Subcutaneous abdominal adipose tissue (tissue), 5 donors: ENCODE data around the gene MRPS11.
"Not testable (repeated sequence)": the region's sequence is repeated elsewhere in the genome, so short reads cannot be mapped to it uniquely, and the experiment has no call there.

Experiments used
- H3K27ac ChIP-seq: one replicate; pipeline ENCODE4 v1.7.0; 2013; ENCODE audit warnings: low read depth, mild to moderate bottlenecking, inconsistent platforms, low read length, moderate library complexity
- H3K27me3 ChIP-seq, 5 donors: one replicate each; pipeline ENCODE4 v1.7.0; 2013; ENCODE audit warnings: low read length in 5 of 5, inconsistent platforms in 1 of 5; ENCODE audit not compliant: control insufficient read depth in 5 of 5, insufficient read depth in 4 of 5
- H3K36me3 ChIP-seq, 5 donors: one replicate each; pipeline ENCODE4 v1.7.0; 2013; ENCODE audit warnings: low read length in 5 of 5; ENCODE audit not compliant: control insufficient read depth in 5 of 5, insufficient read depth in 5 of 5
- H3K4me1 ChIP-seq, 5 donors: one replicate each; pipeline ENCODE4 v1.7.0; 2013; ENCODE audit warnings: low read length in 5 of 5, mild to moderate bottlenecking in 3 of 5, moderate library complexity in 1 of 5; ENCODE audit not compliant: control insufficient read depth in 5 of 5, insufficient read depth in 5 of 5
- H3K4me3 ChIP-seq, 5 donors: one replicate each; pipeline ENCODE4 v1.7.0; 2013; ENCODE audit warnings: low read length in 5 of 5, low read depth in 1 of 5
- H3K9ac ChIP-seq, 5 donors: one replicate each; pipeline ENCODE4 v1.7.0; 2013; ENCODE audit warnings: low read length in 5 of 5, mild to moderate bottlenecking in 4 of 5, moderate library complexity in 3 of 5
- H3K9me3 ChIP-seq, 5 donors: one replicate each; pipeline ENCODE4 v1.7.0; 2013; ENCODE audit warnings: low read length in 5 of 5; ENCODE audit not compliant: control insufficient read depth in 5 of 5
- donor health status: healthy.
- donor health status: healthy.
- donor health status: healthy.
- donor health status: healthy.
- donor health status: healthy.

MRPS11 gene

DNA sequence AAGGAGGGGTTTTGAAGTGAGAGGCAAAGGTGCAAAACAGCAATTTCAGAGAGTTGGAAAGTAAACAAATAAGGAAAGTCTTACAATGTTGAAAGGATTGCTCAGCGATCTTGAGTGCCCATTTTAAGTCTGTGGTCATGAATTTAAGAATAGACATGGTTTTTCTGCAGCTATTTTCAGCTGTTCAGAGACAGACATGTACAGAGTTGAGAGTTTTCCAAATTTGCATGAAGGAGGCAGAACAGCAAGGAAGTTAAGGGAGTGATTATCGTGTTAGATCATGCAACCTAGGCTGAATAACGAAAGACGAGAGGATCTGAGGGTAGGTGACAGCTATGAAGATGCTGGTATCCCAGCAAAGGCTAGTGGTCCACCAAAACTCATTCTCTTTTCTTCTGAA lies 41.8 kb downstream of the MRPS11 start:
- Histone ChIP-seq H3K4me3 (no peak overlapping the region), H3K36me3 (peaks cover 26 to 74% (median 50%) of the 10 kb centered on the region in 5 donors), H3K27ac (no peak overlapping the region), H3K4me1 (no peaks in the 10 kb centered on the region), H3K27me3 (no peaks in the 10 kb centered on the region), H3K9ac (no peak overlapping the region), H3K9me3 (no peaks in the 10 kb centered on the region)

DNA sequence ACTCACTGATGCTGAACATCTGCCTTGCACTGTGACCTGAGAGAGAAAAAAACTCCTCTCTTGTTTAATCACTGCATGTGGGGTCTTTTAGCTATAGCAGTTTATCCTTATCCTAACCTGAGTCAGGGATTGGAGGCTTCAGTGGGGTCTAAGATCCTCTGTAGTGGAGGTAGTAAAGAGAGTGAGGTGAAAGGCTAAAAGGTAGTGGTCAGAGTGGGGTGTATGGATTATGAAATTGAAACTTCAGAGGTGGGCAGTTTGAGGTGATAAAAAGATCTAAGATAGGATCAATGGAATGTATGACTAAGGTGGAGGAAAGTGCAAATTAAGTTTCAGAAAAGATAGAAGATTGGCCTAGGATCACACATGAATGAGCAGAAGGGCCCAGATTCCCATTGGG lies 42.5 kb downstream of the MRPS11 start:
- no peak overlapping the region for H3K9ac ChIP-seq
- H3K27ac ChIP-seq = no peak overlapping the region
- H3K9me3 ChIP-seq = no peaks in the 10 kb centered on the region
- no peak overlapping the region for H3K4me3 ChIP-seq
- no peaks in the 10 kb centered on the region for H3K4me1 ChIP-seq
- no peaks in the 10 kb centered on the region for H3K27me3 ChIP-seq
- H3K36me3 ChIP-seq = peaks cover 24 to 72% (median 50%) of the 10 kb centered on the region in 5 donors

DNA sequence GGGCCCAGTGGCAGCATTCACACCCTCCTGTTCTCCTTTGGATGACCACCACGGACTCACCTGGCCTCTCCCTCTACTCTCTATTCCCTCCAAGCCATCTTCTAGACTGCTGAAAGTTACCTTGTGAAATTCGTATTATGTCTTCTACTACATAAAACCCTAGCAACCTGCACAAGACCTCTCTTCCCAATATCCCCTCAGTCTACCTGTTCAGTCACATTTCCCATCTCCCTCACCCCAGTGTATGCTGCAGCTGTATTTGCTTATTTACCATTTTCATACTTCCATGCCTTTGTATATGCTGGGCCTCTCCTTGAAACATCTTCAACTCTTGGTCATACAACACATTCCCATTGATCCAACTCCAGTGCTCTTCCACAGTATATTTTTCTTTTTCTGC lies 43.7 kb downstream of the MRPS11 start:
- no peak overlapping the region for H3K4me3 ChIP-seq
- no peak overlapping the region for H3K27ac ChIP-seq
- H3K9ac ChIP-seq = no peak overlapping the region
- no peaks in the 10 kb centered on the region for H3K9me3 ChIP-seq
- peaks cover 25 to 70% (median 47%) of the 10 kb centered on the region in 5 donors for H3K36me3 ChIP-seq
- H3K4me1 ChIP-seq = no peaks in the 10 kb centered on the region
- no peaks in the 10 kb centered on the region for H3K27me3 ChIP-seq

DNA sequence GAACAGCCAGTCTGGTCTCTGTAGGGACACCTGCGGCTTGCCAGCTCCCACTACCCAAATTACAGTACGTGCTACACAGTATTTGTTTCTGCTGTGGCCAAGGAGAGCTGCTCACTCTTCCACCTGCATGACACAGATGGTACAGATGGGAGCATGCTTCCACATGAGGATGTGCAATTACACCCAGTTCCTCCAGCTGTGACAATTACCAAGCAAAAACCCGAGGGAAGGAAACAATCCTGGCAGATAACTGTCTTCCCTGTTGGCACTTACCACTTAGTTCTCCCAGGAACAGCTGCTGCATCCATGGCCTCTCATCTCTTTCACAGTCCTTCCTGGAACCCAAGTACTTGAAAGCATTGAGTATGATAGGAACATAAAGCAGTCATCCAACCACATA lies 44.6 kb downstream of the MRPS11 start:
- no peaks in the 10 kb centered on the region for H3K4me1 ChIP-seq
- H3K4me3 ChIP-seq = no peak overlapping the region
- H3K27ac ChIP-seq = no peak overlapping the region
- no peaks in the 10 kb centered on the region for H3K27me3 ChIP-seq
- H3K9me3 ChIP-seq = no peaks in the 10 kb centered on the region
- peaks cover 26 to 70% (median 50%) of the 10 kb centered on the region in 5 donors for H3K36me3 ChIP-seq
- no peak overlapping the region for H3K9ac ChIP-seq

DNA sequence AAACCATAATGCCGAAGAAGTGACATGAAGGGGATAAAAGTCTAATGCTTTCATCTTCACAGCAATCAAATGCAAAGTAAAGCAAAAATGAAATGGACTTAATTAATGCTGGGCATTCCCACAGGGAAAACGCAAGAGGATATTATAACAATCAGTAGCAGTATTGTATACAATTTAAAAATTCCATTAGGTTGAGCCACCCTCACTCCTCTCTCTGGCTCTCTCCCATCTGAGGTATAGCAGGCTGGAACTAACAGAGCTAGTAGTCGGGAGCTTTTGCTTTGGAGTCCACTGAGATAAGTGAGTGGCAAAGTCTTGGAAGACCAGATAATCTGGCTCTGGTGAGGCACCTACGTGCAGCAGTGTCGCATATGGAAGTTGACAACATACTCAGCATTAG lies 45.1 kb downstream of the MRPS11 start:
- H3K9me3 ChIP-seq = no peaks in the 10 kb centered on the region
- no peak overlapping the region for H3K4me3 ChIP-seq
- no peaks in the 10 kb centered on the region for H3K27me3 ChIP-seq
- H3K27ac ChIP-seq = no peak overlapping the region
- no peak overlapping the region for H3K9ac ChIP-seq
- peaks cover 26 to 65% (median 47%) of the 10 kb centered on the region in 5 donors for H3K36me3 ChIP-seq
- no peaks in the 10 kb centered on the region for H3K4me1 ChIP-seq

DNA sequence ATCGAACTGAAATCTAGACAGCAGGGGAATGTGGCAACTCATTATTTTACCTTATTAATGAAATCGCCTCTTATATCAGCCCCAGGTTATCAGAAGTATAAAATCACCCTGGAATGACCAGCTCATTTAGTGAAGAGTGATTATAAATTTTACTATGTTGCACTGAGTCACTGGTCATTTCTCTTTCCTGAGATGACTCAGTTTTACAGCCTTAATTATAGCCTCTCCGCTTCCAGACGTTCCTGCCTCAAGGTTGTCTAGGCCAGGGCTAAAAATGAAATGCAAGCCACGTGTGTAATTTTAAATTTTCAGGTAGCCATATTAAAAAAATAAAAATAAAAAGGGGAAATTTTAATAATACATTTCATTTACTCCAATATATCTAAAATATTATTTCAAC lies 45.7 kb downstream of the MRPS11 start:
- Histone ChIP-seq H3K4me3 (no peak overlapping the region), H3K9me3 (no peaks in the 10 kb centered on the region), H3K9ac (no peak overlapping the region), H3K4me1 (no peaks in the 10 kb centered on the region), H3K27ac (no peak overlapping the region), H3K36me3 (peaks cover 26 to 61% (median 45%) of the 10 kb centered on the region in 5 donors), H3K27me3 (no peaks in the 10 kb centered on the region)

DNA sequence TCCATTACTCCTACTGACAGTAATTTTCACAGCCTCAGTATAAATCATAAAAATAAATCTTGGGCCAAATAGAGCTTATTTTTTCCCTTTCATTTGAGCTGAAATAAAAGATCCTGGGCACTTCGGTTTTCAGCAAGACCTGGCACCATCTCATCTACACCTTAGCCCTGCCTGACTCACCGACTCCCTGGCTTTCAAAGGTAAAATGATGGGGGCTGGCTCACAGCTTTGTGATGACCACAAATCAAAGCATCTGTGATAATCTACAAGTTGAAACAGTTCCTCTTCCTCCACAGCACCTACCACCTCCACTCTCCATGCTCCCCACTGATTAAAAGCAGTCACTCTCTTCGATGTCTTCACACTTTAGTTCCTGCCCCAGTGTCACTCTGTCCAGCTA lies 51.4 kb downstream of the MRPS11 start:
- H3K36me3 ChIP-seq = peaks cover 3 to 17% (median 12%) of the 10 kb centered on the region in 5 donors
- no peak overlapping the region for H3K27ac ChIP-seq
- no peak overlapping the region for H3K9ac ChIP-seq
- H3K27me3 ChIP-seq = no peaks in the 10 kb centered on the region
- H3K4me3 ChIP-seq = no peak overlapping the region
- H3K9me3 ChIP-seq = no peaks in the 10 kb centered on the region
- H3K4me1 ChIP-seq = no peaks in the 10 kb centered on the region

DNA sequence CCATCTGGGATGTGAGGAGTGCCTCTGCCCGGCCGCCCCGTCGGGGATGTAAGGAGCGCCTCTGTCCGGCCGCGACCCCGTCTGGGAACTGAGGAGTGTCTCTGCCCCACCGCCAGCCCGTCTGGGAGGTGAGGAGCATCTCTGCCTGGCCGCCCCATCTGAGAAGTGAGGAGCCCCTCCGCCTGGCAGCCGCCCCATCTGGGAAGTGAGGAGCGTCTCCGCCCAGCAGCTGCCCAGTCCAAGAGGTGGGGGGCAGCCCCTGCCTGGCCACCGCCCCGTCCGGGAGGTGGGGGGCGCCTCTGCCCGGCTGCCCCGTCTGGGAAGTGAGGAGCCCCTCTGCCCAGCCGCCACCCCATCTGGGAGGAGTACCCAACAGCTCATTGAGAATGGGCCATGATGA lies 56.6 kb downstream of the MRPS11 start:
- H3K9me3 ChIP-seq, H3K9ac ChIP-seq, H3K27me3 ChIP-seq, H3K4me1 ChIP-seq, H3K27ac ChIP-seq, H3K4me3 ChIP-seq: not testable (repeated sequence)
- H3K36me3 ChIP-seq = peaks cover 18 to 39% (median 24%) of the 10 kb centered on the region in 5 donors

DNA sequence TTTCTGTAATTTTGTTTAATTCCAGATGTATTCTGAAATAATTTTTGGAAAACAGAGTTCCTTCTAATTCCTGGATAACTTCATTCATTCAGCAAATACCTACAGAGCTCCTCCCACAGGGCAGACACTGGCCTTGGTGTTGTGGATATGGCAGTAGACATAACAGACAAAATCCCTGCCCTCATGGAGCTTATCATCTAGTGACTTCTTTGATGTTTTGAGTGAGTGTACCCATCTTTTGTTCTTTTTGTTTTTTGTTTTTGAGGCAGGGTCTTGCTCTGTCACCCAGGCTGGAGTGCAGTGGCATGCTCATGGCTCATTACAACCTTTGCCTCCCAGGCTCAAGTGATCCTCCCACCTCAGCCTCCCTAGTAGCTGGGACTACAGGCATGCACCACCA lies 57.9 kb downstream of the MRPS11 start:
- Histone ChIP-seq H3K4me1 (no peaks in the 10 kb centered on the region), H3K9ac (no peak overlapping the region), H3K36me3 (peaks cover 21 to 50% (median 33%) of the 10 kb centered on the region in 5 donors), H3K4me3 (no peak overlapping the region), H3K9me3 (no peaks in the 10 kb centered on the region), H3K27me3 (no peaks in the 10 kb centered on the region), H3K27ac (no peak overlapping the region)

DNA sequence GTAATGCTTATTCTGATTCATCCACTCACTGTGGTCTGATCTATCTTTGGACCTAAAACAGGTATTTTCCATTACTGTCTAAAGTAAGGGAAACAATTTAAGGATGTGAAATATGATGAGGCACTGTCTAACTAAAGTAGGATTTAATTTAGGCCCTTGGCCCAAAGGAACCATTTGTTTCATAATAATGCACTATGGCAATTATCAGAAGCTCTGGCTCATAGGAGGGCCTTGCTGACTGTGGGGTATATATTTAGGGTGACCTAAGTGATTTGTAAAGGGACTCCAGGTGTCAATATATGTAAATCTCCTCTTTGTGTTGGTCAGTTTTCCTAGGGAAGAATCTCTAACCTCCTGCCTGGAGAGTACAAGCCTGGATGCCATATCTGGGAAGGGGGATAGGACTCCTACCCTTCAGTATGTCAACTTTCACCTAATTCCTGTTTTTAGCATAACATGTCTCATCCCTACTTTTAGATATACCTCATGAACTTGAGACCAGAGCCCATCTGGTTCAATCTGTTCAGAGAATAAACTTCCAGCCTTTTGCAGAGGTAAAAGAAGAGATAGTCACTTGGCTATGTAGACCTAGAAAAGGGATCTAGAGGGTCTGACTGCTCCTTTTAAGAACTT lies 58.9 kb downstream of the MRPS11 start:
- H3K27me3 ChIP-seq = no peaks in the 10 kb centered on the region
- no peak overlapping the region for H3K4me3 ChIP-seq
- H3K9me3 ChIP-seq = no peaks in the 10 kb centered on the region
- H3K9ac ChIP-seq = no peak overlapping the region
- peaks cover 31 to 48% (median 43%) of the 10 kb centered on the region in 5 donors for H3K36me3 ChIP-seq
- H3K4me1 ChIP-seq = no peaks in the 10 kb centered on the region
- H3K27ac ChIP-seq = no peak overlapping the region
